HCT116 (cell line): ENCODE data around the gene RRAS2. TPM values are rescaled to one million over a fixed set of nuclear protein-coding genes. Genes with fewer than 3 reads are reported as not detected.

ENCODE experiments used
- ATAC-seq: fragments of 200-7000 bp; cut with Tn5 transposase; 2 replicates; pipeline ENCODE4 v1.9.1; 2020; ENCODE audit warnings: mild to moderate bottlenecking, moderate library complexity
- BruUV-seq: library from RNA; stranded (reverse); fragments of 400-500 nt; replicated peaks from 2 replicates; lab custom pipeline; 2021; lab: Mats Ljungman, UMichigan
- CTCF ChIA-PET: fragments of 300-600 bp; sonication (Branson Sonifier 250); formaldehyde crosslinking; loops from one replicate; lab custom pipeline; 2021; ENCODE audit warnings: antibody characterized with exemption; lab: Charles Lee
- POLR2A ChIA-PET: fragments of 300-600, 350-600 bp; sonication (Branson Sonifier 250); formaldehyde crosslinking; loops from one replicate; lab custom pipeline; 2021; ENCODE audit warnings: antibody characterized with exemption; lab: Charles Lee
- RAD21 ChIA-PET, 2 experiments: fragments of 300-600 bp; sonication (Branson Sonifier 250); formaldehyde crosslinking; loops; one replicate each; lab custom pipeline; 2023; ENCODE audit warnings: low total read pairs in 2 of 2; ENCODE audit not compliant: uncharacterized antibody in 2 of 2, unreplicated experiment in 2 of 2, low non-redundant PET in 1 of 2; lab: Charles Lee
- DNase-seq: peaks from one replicate; pipeline ENCODE4 v3.0.0-alpha.2; 2010; ENCODE audit warnings: low read depth, low spot score
- H2AFZ ChIP-seq: fragments of 200-600 bp; shearing (Covaris generic), sonication (generic); 2 replicates; pipeline ENCODE4 v1.6.1; 2017; ENCODE audit warnings: low read depth, mixed run types, mixed read lengths, antibody characterized with exemption, low read length; ENCODE audit not compliant: poor library complexity, severe bottlenecking
- H3K27ac ChIP-seq: 2 replicates; pipeline ENCODE4 v1.5.1; 2012; ENCODE audit warnings: low read depth, low read length
- H3K27me3 ChIP-seq: fragments of 200-600 bp; sonication (generic); 2 replicates; pipeline ENCODE4 v1.6.1; 2016; ENCODE audit warnings: mixed run types, low read length, mixed read lengths; ENCODE audit not compliant: insufficient read depth
- H3K36me3 ChIP-seq, 2 experiments: fragments of 200-500 bp in 1 of 2; fragments of 200-600 bp in 1 of 2; sonication (Bioruptor generic) in 1 of 2; sonication (generic) in 1 of 2; 2 replicates each; pipeline versions ENCODE4 v1.5.1 to v1.6.1; 2014 to 2016; ENCODE audit warnings: low read length in 2 of 2, inconsistent platforms in 1 of 2, mixed read lengths in 1 of 2, mixed run types in 1 of 2; ENCODE audit not compliant: insufficient read depth in 2 of 2, control insufficient read depth in 1 of 2
- H3K4me1 ChIP-seq, 2 experiments: fragments of 200-600 bp in 1 of 2; sonication (generic) in 1 of 2; 2 replicates each; pipeline versions ENCODE4 v1.5.1 to v1.6.1; 2012 to 2017; ENCODE audit warnings: low read length in 2 of 2, inconsistent platforms in 1 of 2, mild to moderate bottlenecking in 1 of 2, mixed read lengths in 1 of 2, mixed run types in 1 of 2, moderate library complexity in 1 of 2; ENCODE audit not compliant: insufficient read depth in 2 of 2, control insufficient read depth in 1 of 2
- H3K4me2 ChIP-seq: fragments of 200-600 bp; sonication (generic); 2 replicates; pipeline ENCODE4 v1.6.1; 2017; ENCODE audit warnings: mixed run types, low read length, mixed read lengths
- H3K4me3 ChIP-seq, 2 experiments: fragments of 200-600 bp in 1 of 2; sonication (generic) in 1 of 2; replicated peaks in 1 of 2; 2 replicates each; pipeline ENCODE4 v1.5.1; 2011 to 2016; ENCODE audit warnings: low read length in 2 of 2, control low read depth in 1 of 2, low read depth in 1 of 2, mild to moderate bottlenecking in 1 of 2, mixed read lengths in 1 of 2, mixed run types in 1 of 2
- H3K79me2 ChIP-seq: fragments of 200-600 bp; sonication (generic); 2 replicates; pipeline ENCODE4 v1.6.1; 2017; ENCODE audit warnings: mild to moderate bottlenecking, mixed run types, low read length, moderate library complexity, mixed read lengths; ENCODE audit not compliant: insufficient read depth
- H3K9ac ChIP-seq: fragments of 200-600 bp; sonication (generic); 2 replicates; pipeline ENCODE4 v1.6.1; 2016; ENCODE audit warnings: low read length, mixed read lengths
- H3K9me2 ChIP-seq: fragments of 200-600 bp; sonication (generic), shearing (Covaris generic); 2 replicates; pipeline ENCODE4 v1.6.1; 2017; ENCODE audit warnings: mixed run types, mild to moderate bottlenecking, moderate library complexity; ENCODE audit not compliant: insufficient read depth
- H3K9me3 ChIP-seq, 2 experiments: fragments of 200-500 bp in 1 of 2; fragments of 200-600 bp in 1 of 2; sonication (Bioruptor generic) in 1 of 2; sonication (generic) in 1 of 2; 2 replicates each; pipeline ENCODE4 v1.6.1; 2014 to 2017; ENCODE audit warnings: low read length in 2 of 2, mixed read lengths in 2 of 2, inconsistent platforms in 1 of 2, low read depth in 1 of 2, mild to moderate bottlenecking in 1 of 2, mixed run types in 1 of 2, moderate library complexity in 1 of 2; ENCODE audit not compliant: control insufficient read depth in 1 of 2, insufficient read depth in 1 of 2
- H4K20me1 ChIP-seq: fragments of 200-600 bp; sonication (generic), shearing (Covaris generic); 2 replicates; pipeline ENCODE4 v1.6.1; 2017; ENCODE audit warnings: mixed run types, mild to moderate bottlenecking, moderate library complexity; ENCODE audit not compliant: insufficient read depth
- CBX3 ChIP-seq: IDR thresholded peaks from 2 replicates; pipeline ENCODE4 v1.6.1; 2012; ENCODE audit warnings: low read depth
- CEBPB ChIP-seq: IDR thresholded peaks from 2 replicates; pipeline ENCODE4 v1.6.1; 2012; ENCODE audit warnings: low read depth
- EGR1 ChIP-seq: IDR thresholded peaks from 2 replicates; pipeline ENCODE4 v1.6.1; 2012; ENCODE audit warnings: low read depth
- FOSL1 ChIP-seq: IDR thresholded peaks from 2 replicates; pipeline ENCODE4 v1.6.1; 2012; ENCODE audit warnings: low read depth
- JUND ChIP-seq: IDR thresholded peaks from 2 replicates; pipeline ENCODE4 v1.6.1; 2012
- MAX ChIP-seq: IDR thresholded peaks from 2 replicates; pipeline ENCODE4 v1.6.1; 2012
- POLR2AphosphoS5 ChIP-seq: IDR thresholded peaks from 2 replicates; pipeline ENCODE4 v1.6.1; 2011; ENCODE audit warnings: mild to moderate bottlenecking, low read depth, low read length, moderate library complexity
- SIN3A ChIP-seq: IDR thresholded peaks from 2 replicates; pipeline ENCODE4 v1.6.1; 2012; ENCODE audit warnings: low read depth
- TCF7L2 ChIP-seq: IDR thresholded peaks from 2 replicates; pipeline ENCODE4 v1.7.0; 2011; ENCODE audit warnings: borderline replicate concordance, inconsistent platforms; ENCODE audit not compliant: insufficient read depth, insufficient read length; ENCODE audit errors: extremely low read depth
- YY1 ChIP-seq: IDR thresholded peaks from 2 replicates; pipeline ENCODE4 v1.6.1; 2011; ENCODE audit warnings: low read length, low read depth, moderate library complexity, mild to moderate bottlenecking; ENCODE audit not compliant: insufficient replicate concordance; ENCODE audit errors: extremely low read depth
- ZFX ChIP-seq: fragments of 450-650 bp; IDR thresholded peaks from 2 replicates; pipeline ENCODE4 v1.6.1; 2017
- intact Hi-C: fragments of 100-400 bp; cut with micrococcal nuclease; formaldehyde crosslinking; loops from 2 replicates; pipeline ENCODE4 v1.10.0; 2022
- total RNA-seq: library from RNA; stranded (reverse); gene quantifications from one replicate; pipeline ENCODE4 v1.2.1, GENCODE V29; 2021; ENCODE audit not compliant: unreplicated experiment
- TF ChIP-seq, protein P1 (sequence below): IDR thresholded peaks from 2 replicates; pipeline ENCODE4 v1.6.1; 2012
- TF ChIP-seq, protein P2 (sequence below): IDR thresholded peaks from 2 replicates; pipeline ENCODE4 v1.6.1; 2011; ENCODE audit warnings: mild to moderate bottlenecking, low read length, moderate library complexity; ENCODE audit not compliant: insufficient replicate concordance; ENCODE audit errors: extremely low read depth

Gene RRAS2
- total RNA-seq, 1 experiment from 2014 or later: 54.5 TPM

GRCh38 chr11:14334893-14335292, 24.1 kb downstream of the RRAS2 start:
- H2AFZ ChIP-seq: no peak overlapping the region
- H3K27me3 ChIP-seq: no peaks in the 10 kb centered on the region
- TF ChIP-seq TCF7L2 (no peak), YY1 (no peak), EGR1 (no peak), CEBPB (no peak), SIN3A (no peak), MAX (no peak), CBX3 (no peak), FOSL1 (no peak), ZFX (no peak), JUND (no peak), POLR2AphosphoS5 (no peak)
- TF ChIP-seq, protein P1, sequence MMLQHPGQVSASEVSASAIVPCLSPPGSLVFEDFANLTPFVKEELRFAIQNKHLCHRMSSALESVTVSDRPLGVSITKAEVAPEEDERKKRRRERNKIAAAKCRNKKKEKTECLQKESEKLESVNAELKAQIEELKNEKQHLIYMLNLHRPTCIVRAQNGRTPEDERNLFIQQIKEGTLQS: no peak
- TF ChIP-seq, protein P2, sequence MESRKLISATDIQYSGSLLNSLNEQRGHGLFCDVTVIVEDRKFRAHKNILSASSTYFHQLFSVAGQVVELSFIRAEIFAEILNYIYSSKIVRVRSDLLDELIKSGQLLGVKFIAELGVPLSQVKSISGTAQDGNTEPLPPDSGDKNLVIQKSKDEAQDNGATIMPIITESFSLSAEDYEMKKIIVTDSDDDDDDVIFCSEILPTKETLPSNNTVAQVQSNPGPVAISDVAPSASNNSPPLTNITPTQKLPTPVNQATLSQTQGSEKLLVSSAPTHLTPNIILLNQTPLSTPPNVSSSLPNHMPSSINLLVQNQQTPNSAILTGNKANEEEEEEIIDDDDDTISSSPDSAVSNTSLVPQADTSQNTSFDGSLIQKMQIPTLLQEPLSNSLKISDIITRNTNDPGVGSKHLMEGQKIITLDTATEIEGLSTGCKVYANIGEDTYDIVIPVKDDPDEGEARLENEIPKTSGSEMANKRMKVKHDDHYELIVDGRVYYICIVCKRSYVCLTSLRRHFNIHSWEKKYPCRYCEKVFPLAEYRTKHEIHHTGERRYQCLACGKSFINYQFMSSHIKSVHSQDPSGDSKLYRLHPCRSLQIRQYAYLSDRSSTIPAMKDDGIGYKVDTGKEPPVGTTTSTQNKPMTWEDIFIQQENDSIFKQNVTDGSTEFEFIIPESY: no peak
- POLR2A ChIA-PET: no interaction called here
- peaks cover 4% of the 10 kb centered on the region; the same call in 1 of the 2 replicates for H4K20me1 ChIP-seq
- no peak overlapping the region for H3K4me3 ChIP-seq
- H3K9me2 ChIP-seq: no peaks in the 10 kb centered on the region; the same call in 1 of the 2 replicates
- no peak overlapping the region for H3K9ac ChIP-seq
- H3K27ac ChIP-seq: no peak overlapping the region
- DNase-seq (no peak), ATAC-seq (no peak)
- RAD21 ChIA-PET: no interaction called here
- intact Hi-C loops: no loop called here
- peaks cover 99% of the 10 kb centered on the region for H3K79me2 ChIP-seq
- H3K36me3 ChIP-seq: no peaks in the 10 kb centered on the region
- H3K4me1 ChIP-seq: peaks cover 0 to 21% of the 10 kb centered on the region in 2 experiments; a peak in 2 of 4 replicates
- BruUV-seq: no TSS peak
- CTCF ChIA-PET: interaction anchor here (2.5 kb wide), 1 partner anchor 27 kb away, joined by 6 read pairs; no protein-coding TSS in a partner anchor
- no peak overlapping the region for H3K4me2 ChIP-seq
- peaks cover 0 to 11% of the 10 kb centered on the region in 2 experiments; a peak in 2 of 4 replicates for H3K9me3 ChIP-seq
